Measurements from ENCODE around the gene DNTTIP2.
A peak's percentile ranks its signal among the peaks of the same experiment; 100 is the strongest.
"Not testable (repeated sequence)": the region's sequence is repeated elsewhere in the genome, so short reads cannot be mapped to it uniquely, and the experiment has no call there.

Gene DNTTIP2
- total RNA-seq, result 131 to 171 reads per million in 2 donors

GRCh38 chr1:93878889-93879586 is at the start of gene DNTTIP2:
DNTTIP2 (minus strand) TSS chr1:93879206; CDS start chr1:93879148, 58 bp downstream.
- peak; percentile 56 to 95 (median 80) for DNase-seq

- DNase-seq, result no peak
Measured at GRCh38 chr1:93925206-93925605, 46.2 kb upstream of the DNTTIP2 start.

GRCh38 chr1:93919780-93920179 is 40.8 kb upstream of the DNTTIP2 start:
- no peak for DNase-seq

- DNase-seq, result no peak
Measured at GRCh38 chr1:93917302-93917701, 38.3 kb upstream of the DNTTIP2 start.

- not testable (repeated sequence) for DNase-seq
Measured at GRCh38 chr1:93910880-93911279, 31.9 kb upstream of the DNTTIP2 start.

GRCh38 chr1:93910305-93910704 is 31.3 kb upstream of the DNTTIP2 start:
- DNase-seq, result no peak

GRCh38 chr1:93909146-93910050 is 30.4 kb upstream of the DNTTIP2 start, which contains the start of gene GCLM:
GCLM (minus strand) TSS chr1:93909430; CDS start chr1:93909163, 267 bp downstream.
- DNase-seq, result peak; percentile 85 to 91 (median 87)

- peak; percentile 13 to 75 (median 44) for DNase-seq
Measured at GRCh38 chr1:93908394-93909145, 29.6 kb upstream of the DNTTIP2 start.

- DNase-seq, result no peak
Measured at GRCh38 chr1:93907718-93908117, 28.7 kb upstream of the DNTTIP2 start.

- DNase-seq, result no peak
Measured at GRCh38 chr1:93906480-93906879, 27.5 kb upstream of the DNTTIP2 start.

- DNase-seq, result peak in 1 of 5 experiments; percentile 43
Measured at GRCh38 chr1:93905734-93906133, 26.7 kb upstream of the DNTTIP2 start.

- DNase-seq, result no peak
Measured at GRCh38 chr1:93905051-93905450, 26.0 kb upstream of the DNTTIP2 start.

GRCh38 chr1:93904228-93904627 is 25.2 kb upstream of the DNTTIP2 start:
- peak in 2 of 5 experiments; percentile 18 to 74 for DNase-seq

GRCh38 chr1:93900723-93901504 is 21.9 kb upstream of the DNTTIP2 start:
- no peak for DNase-seq

- DNase-seq, result no peak
Measured at GRCh38 chr1:93899543-93900207, 20.7 kb upstream of the DNTTIP2 start.

GRCh38 chr1:93888900-93889299 is 9.9 kb upstream of the DNTTIP2 start:
- no peak for DNase-seq

- no peak for DNase-seq
Measured at GRCh38 chr1:93882269-93882668, 3.3 kb upstream of the DNTTIP2 start.

- DNase-seq, result peak in 1 of 5 experiments; percentile 24
Measured at GRCh38 chr1:93880731-93881130, 1.7 kb upstream of the DNTTIP2 start.

- DNase-seq, result peak; percentile 16 to 66 (median 52)
Measured at GRCh38 chr1:93878501-93878888, 511 bp downstream of the DNTTIP2 start.

- no peak for DNase-seq
Measured at GRCh38 chr1:93877529-93877928, 1.5 kb downstream of the DNTTIP2 start.

- no peak for DNase-seq
Measured at GRCh38 chr1:93876244-93876643, 2.8 kb downstream of the DNTTIP2 start.

All from T-helper 2 cell (primary cell).